ENCODE measurements around the gene CYLD. TPM values are rescaled to one million over a fixed set of nuclear protein-coding genes. Genes with fewer than 3 reads are reported as not detected.

The CYLD gene
- total and polyA plus RNA-seq, 10 of the 15 experiments (the other 5 are each of a cell fraction or from before 2014, with no cell fraction given), result 19.2 to 106 (median 46.1) TPM

DNA sequence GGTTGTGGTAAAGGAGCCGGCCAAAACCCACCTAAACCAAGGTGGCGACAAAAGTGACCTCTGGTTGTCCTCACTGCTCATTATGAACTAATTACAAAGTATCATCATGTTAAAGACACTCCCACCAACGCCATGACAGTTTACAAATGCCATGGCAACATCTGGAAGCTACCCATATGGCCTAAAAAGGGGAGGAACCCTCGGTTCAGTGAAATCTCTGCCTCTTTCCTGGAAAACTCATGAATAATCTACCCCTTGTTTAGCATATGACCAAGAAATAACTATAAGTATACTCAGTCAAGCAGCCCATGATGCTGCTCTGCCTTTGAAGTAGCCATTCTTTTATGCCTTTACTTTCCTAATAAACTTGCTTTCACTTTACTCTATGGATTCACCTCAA is 72.2 kb downstream of the CYLD start:
- Histone ChIP-seq H3K4me1 (ENCODE audit: control insufficient read depth, insufficient read depth, low read length) (peaks cover 4% of the 10 kb centered on the region; the same call in 1 of the 2 replicates), H3K36me3 (ENCODE audit: control insufficient read depth in 2 of 2, insufficient read depth in 2 of 2, low read length in 1 of 2) (no peaks in the 10 kb centered on the region), H3K4me3 (no peak overlapping the region), H3K27me3 (replicated peaks in 1 of 2; ENCODE audit: control insufficient read depth in 2 of 2, insufficient read depth in 2 of 2, low read length in 1 of 2) (peaks cover 0 to 2% of the 10 kb centered on the region in 2 experiments; a peak in 2 of 4 replicates), H3K79me2 (ENCODE audit: control insufficient read depth, insufficient read depth, low read length) (no peaks in the 10 kb centered on the region), H2AFZ (ENCODE audit: control insufficient read depth, low read depth, low read length) (no peak overlapping the region), H3K27ac (ENCODE audit: control insufficient read depth, insufficient read depth) (no peak overlapping the region), H3K9me3 (replicated peaks; ENCODE audit: control insufficient read depth, insufficient read depth, low read length) (no peaks in the 10 kb centered on the region), H4K20me1 (ENCODE audit: control insufficient read depth, insufficient read depth) (no peaks in the 10 kb centered on the region), H3K9ac (ENCODE audit: control insufficient read depth, insufficient read depth, low read length) (no peak overlapping the region), H3K4me2 (ENCODE audit: control insufficient read depth, insufficient read depth) (no peak overlapping the region)
- intact Hi-C loops (cut with micrococcal nuclease; ENCODE audit: unreplicated experiment) (no loop called here), in situ Hi-C loops (cut with MboI) (no loop called here)
- ChIA-PET RAD21 (ENCODE audit: unreplicated experiment) (no interaction called here), SMC1A (ENCODE audit: uncharacterized antibody, unreplicated experiment) (interaction anchor here (1.8 kb wide), 1 partner anchor 8 kb away, joined by 7 read pairs; no protein-coding TSS in a partner anchor), POLR2A (no interaction called here), CTCF (interaction anchor here (2.9 kb wide), 1 partner anchor 7 kb away, joined by 18 read pairs; no protein-coding TSS in a partner anchor)
- no peak for ATAC-seq
- DNase-seq (ENCODE audit: low read depth, low spot score), result no peak
- WGBS (ENCODE audit: insufficient coverage, insufficient replicate concordance, low lambda C conversion rate, missing lambda C conversion rate), result 42% methylated on average over 4 of the region's 4 CpGs
- FAIRE-seq, result no peak
- TF ChIP-seq STAT3 (IDR thresholded peaks at IDR 0.05; ENCODE audit: low read depth, low read length) (no peak), ZNF622 (IDR thresholded peaks at IDR 0.05) (no peak), HDGF (IDR thresholded peaks at IDR 0.05) (no peak), MEF2B (IDR thresholded peaks at IDR 0.05; ENCODE audit: partially characterized antibody, poor library complexity, severe bottlenecking) (no peak), KAT2A (conservative IDR thresholded peaks at IDR 0.05; ENCODE audit: control insufficient read depth, low read depth, low read length) (no peak), PML (IDR thresholded peaks at IDR 0.05; ENCODE audit: low read length) (no peak), CREM (IDR thresholded peaks at IDR 0.05; ENCODE audit: low read depth) (no peak), CBFB (IDR thresholded peaks at IDR 0.05; ENCODE audit: low read depth) (no peak), MYC (IDR thresholded peaks at IDR 0.05; ENCODE audit: insufficient read depth, insufficient read length, insufficient replicate concordance, low read length, severe bottlenecking) (no peak), SUPT20H (IDR thresholded peaks at IDR 0.05; ENCODE audit: borderline replicate concordance, control insufficient read depth, low read depth, low read length) (no peak), SP1 (IDR thresholded peaks at IDR 0.05; ENCODE audit: low read depth, low read length) (no peak), EGR1 (IDR thresholded peaks at IDR 0.05; ENCODE audit: borderline replicate concordance in 1 of 2, low read depth in 2 of 2, low read length in 2 of 2) (no peak), ESRRA (IDR thresholded peaks at IDR 0.05; ENCODE audit: low read length) (no peak), BACH1 (IDR thresholded peaks at IDR 0.05; ENCODE audit: borderline replicate concordance) (no peak), ZNF24 (IDR thresholded peaks at IDR 0.05) (no peak), ASH2L (IDR thresholded peaks at IDR 0.05; ENCODE audit: borderline replicate concordance, low read depth) (no peak), RB1 (IDR thresholded peaks at IDR 0.05; ENCODE audit: borderline replicate concordance) (no peak)
- TF ChIP-seq, protein P1, sequence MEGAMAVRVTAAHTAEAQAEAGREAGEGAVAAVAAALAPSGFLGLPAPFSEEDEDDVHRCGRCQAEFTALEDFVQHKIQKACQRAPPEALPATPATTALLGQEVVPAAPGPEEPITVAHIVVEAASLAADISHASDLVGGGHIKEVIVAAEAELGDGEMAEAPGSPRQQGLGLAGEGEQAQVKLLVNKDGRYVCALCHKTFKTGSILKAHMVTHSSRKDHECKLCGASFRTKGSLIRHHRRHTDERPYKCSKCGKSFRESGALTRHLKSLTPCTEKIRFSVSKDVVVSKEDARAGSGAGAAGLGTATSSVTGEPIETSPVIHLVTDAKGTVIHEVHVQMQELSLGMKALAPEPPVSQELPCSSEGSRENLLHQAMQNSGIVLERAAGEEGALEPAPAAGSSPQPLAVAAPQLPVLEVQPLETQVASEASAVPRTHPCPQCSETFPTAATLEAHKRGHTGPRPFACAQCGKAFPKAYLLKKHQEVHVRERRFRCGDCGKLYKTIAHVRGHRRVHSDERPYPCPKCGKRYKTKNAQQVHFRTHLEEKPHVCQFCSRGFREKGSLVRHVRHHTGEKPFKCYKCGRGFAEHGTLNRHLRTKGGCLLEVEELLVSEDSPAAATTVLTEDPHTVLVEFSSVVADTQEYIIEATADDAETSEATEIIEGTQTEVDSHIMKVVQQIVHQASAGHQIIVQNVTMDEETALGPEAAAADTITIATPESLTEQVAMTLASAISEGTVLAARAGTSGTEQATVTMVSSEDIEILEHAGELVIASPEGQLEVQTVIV (IDR thresholded peaks at IDR 0.05; ENCODE audit: borderline replicate concordance, partially characterized antibody), result no peak
- TF ChIP-seq, protein P2, sequence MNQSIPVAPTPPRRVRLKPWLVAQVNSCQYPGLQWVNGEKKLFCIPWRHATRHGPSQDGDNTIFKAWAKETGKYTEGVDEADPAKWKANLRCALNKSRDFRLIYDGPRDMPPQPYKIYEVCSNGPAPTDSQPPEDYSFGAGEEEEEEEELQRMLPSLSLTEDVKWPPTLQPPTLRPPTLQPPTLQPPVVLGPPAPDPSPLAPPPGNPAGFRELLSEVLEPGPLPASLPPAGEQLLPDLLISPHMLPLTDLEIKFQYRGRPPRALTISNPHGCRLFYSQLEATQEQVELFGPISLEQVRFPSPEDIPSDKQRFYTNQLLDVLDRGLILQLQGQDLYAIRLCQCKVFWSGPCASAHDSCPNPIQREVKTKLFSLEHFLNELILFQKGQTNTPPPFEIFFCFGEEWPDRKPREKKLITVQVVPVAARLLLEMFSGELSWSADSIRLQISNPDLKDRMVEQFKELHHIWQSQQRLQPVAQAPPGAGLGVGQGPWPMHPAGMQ (IDR thresholded peaks at IDR 0.05; ENCODE audit: borderline replicate concordance), result no peak
- no TSS peak for BruUV-seq (replicated peaks)
